ENCODE measurements around the gene TRABD.
"Not testable (repeated sequence)": the region's sequence is repeated elsewhere in the genome, so short reads cannot be mapped to it uniquely, and the experiment has no call there.

Gene TRABD

DNA sequence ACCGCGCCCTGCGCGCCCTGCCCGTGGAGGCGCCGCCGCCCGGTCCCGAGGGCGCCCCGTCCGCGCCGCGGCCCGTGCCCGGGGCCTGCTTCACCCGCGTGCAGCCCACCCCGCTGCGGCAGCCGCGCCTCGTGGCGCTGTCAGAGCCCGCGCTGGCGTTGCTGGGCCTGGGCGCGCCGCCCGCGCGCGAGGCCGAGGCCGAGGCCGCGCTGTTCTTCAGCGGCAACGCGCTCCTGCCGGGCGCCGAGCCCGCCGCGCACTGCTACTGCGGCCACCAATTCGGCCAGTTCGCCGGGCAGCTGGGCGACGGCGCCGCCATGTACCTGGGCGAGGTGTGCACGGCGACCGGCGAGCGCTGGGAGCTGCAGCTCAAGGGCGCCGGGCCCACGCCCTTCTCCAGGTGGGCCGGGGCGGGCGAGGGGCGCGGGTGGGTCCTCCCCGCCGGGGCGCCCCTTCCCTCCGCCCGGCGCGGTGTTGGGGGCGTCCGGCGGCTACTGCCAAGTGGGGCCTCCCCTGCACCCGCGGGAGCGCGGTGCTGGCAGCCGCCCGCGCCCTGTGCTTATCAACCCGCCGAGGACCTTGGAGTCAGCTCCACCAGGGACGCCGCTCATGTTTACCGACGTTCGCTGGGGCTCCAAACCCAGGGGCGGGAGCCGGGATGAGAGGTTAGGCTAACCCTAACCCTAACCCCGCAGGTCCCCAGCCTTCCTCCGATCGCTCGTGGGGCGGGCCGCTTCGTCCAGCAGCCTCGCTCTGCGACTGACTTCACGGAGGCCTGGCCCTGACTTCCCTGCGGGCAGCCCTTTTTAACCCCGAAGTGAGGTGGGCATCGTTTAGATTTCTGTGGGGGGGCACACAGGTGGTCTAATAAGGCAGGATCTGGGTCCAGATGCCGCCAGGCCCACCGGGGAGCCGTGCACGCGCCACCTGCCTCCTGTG lies 15.7 kb downstream of the TRABD start:
- no peak for DNase-seq (ENCODE audit: low spot score)

DNA sequence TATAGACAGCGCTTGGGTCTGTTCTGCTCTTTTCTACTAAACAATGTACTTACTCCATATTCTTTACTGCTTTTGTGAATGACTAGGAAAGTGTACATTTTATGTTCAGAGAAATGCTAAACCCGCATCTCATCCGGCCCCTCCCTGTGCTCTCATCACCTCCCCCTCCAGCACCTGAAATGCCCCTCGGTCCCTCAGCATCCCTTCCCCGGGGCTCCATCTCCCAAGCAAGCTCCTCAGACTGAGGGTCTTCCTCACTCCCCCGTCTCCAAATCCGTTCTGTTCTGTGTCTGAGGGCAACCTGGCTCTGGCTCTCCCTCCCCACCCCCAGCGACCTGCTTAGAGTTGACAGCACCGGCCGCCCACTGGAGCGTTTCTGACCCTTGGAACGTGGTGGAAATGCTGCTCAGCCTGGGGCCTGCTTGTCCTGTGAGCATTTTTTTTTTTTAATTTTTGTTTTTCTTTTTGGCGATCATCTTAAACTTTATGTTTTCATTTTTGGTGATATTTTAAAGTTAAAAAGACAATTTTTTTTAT lies 16.5 kb downstream of the TRABD start:
- no peak for DNase-seq (ENCODE audit: low spot score)

DNA sequence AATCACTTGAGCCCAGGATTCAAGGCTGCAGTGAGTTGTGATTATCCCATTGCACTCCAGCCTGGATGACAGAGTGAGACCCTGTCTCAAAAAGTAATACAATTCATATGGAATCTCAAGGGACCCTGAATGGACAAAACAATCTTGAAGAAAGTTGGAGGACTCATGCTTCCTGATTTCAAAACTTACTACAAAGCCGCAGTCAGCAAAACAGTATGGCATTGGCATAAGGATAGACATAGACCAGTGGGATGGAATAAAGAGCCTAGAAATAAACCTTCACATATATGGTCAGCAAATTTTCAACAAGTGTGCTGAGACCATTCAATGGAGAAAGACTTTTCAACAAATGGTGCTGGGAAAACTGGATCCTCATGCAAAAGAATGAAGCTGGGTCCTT lies 17.6 kb downstream of the TRABD start:
- DNase-seq (ENCODE audit: low spot score), result no peak

DNA sequence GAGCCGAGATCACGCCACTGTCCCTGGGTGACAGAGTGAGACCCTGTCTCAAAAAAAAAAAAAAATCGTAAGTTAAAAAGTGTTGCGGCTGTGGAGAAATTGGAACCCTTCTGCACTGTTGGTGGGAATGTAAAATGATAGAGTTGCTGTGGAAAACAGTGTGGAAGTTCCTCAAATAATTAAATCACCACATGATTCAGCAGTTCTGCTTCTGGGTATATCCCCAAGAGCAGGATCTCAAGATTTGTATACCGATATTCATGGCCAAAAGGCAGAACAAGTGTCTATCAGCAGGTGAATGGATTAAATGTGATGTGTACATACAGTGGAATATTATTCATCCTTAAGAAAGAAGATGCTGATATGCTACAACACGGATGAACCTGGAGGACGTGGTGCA lies 18.9 kb downstream of the TRABD start:
- DNase-seq (ENCODE audit: low spot score), result no peak

DNA sequence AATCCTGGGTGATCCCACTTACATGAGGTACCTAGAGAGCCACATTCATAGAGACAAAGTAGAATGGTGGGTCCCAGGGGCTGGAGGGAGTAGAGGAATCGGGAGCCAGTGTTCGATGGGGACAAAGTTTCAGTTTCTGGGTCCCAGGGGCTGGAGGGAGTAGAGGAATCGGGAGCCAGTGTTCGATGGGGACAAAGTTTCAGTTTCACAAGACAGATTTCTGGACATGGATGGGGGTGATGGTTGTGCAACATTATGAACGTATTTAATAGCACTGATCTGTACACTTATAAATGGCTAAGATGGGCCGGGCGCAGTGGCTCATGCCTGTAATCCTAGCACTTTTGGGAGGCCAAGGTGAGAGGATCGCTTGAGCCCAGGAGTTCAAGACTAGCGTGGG lies 19.3 kb downstream of the TRABD start:
- not testable (repeated sequence) for DNase-seq (ENCODE audit: low spot score)

DNA sequence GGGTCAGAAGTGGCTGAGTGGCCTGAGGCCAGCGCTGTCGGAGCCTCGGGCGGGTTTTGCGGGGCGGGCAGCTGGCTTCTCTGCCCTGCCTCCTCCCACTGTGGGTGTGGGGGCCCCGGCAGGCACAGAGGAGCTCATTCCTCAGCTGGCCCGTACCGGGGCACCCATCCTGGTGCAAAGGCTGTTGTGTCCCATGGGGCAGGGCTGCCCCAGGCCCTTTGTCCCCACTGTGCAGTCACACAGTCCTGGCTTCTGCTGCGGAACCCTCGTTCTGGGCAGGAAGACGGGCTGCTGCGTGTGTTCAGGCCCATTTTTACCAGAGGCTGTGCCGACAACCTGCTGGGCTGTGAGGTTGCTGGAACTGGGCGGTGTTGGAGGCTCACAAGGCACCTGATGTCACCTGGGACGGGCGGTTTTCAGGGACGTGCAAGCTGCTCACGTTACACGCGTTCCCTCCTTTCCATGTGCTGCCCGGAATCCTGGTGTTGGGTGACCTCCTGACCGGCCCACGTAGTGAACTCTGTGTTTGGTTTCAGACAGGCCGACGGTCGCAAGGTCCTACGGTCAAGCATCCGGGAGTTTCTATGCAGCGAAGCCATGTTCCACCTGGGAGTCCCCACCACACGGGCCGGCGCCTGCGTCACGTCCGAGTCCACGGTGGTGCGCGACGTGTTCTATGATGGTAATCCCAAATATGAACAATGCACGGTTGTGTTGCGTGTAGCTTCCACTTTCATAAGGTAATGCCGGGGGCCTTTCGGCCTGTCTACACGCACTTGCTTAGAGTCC lies 20.3 kb downstream of the TRABD start:
- DNase-seq (ENCODE audit: low spot score), result no peak

DNA sequence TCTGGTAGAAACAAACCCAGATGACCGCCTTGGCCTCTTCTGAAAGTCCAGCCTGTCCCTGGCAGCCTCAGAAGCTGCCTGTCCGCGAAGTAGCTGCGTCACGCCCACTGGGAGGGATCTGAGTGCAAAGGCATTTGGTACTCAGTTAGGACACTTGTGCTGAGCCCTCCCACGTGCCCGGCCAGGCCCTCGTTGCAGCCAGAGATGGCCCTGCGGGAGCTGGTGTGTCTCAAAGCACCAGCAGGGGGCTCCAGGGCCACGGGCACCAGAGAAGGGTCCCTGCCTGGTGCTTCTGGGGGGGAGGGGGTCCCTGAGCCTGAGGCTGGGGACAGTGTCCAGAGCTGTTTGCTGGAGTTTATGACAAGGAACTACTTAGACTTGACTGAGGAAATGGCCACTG lies 20.9 kb downstream of the TRABD start:
- no peak for DNase-seq (ENCODE audit: low spot score)

DNA sequence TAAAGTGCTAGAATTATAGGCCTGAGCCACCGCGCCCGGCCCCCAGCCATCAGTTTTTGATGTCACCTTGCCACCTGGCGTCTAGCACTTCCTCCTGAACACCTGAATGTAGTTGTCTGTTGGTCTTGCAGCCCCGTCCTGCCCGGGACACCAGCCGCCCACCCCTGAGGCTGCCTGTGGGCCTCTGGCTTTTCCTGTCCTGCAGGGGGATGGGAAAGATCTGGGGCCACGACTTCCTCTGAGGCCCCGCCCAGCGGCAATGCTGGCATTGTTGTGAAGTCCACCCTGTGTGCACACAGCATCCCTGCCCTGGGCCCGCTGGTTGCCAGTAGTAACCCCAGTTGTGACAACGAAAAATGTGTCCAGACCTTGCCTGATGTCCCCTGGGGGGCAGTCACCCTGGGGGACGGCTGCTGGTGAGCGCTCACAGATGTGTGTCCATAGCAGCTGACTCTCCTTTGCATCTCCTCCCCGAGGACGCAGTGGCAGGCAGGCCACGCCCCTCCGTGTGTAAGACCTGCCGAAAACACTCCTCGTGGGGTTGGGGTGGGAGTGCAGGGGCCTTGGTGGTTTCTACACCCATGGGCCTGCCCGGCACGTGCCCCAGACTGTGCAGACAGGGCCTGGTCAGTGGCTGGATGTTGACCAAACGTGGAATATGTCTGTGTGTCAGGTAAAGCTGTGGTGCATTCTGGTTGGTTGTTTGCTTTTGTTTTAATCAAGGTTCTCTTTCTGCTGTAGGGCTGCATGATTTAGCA lies 21.8 kb downstream of the TRABD start:
- no peak for DNase-seq (ENCODE audit: low spot score)

DNA sequence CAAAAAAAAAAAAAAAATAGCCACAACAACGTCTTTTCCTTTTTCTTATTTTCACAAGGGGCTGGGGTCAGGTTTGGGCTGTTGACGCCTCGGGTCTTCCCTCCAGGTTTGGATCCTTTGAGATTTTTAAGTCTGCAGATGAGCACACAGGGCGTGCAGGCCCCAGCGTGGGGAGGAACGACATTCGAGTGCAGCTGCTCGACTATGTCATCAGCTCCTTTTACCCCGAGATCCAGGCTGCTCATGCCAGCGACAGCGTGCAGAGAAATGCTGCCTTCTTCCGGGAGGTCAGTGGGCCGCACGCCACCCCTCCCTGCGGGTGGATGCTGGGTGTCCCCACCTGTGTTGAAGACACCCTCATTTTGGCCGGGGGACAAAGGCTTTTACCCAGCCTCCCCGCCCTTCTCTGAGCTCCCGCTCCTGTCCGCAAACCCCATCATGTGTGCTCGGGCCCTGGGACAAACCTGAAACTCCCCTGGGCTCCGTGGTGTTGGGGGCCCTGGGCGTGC lies 22.8 kb downstream of the TRABD start:
- DNase-seq (ENCODE audit: low spot score), result no peak

DNA sequence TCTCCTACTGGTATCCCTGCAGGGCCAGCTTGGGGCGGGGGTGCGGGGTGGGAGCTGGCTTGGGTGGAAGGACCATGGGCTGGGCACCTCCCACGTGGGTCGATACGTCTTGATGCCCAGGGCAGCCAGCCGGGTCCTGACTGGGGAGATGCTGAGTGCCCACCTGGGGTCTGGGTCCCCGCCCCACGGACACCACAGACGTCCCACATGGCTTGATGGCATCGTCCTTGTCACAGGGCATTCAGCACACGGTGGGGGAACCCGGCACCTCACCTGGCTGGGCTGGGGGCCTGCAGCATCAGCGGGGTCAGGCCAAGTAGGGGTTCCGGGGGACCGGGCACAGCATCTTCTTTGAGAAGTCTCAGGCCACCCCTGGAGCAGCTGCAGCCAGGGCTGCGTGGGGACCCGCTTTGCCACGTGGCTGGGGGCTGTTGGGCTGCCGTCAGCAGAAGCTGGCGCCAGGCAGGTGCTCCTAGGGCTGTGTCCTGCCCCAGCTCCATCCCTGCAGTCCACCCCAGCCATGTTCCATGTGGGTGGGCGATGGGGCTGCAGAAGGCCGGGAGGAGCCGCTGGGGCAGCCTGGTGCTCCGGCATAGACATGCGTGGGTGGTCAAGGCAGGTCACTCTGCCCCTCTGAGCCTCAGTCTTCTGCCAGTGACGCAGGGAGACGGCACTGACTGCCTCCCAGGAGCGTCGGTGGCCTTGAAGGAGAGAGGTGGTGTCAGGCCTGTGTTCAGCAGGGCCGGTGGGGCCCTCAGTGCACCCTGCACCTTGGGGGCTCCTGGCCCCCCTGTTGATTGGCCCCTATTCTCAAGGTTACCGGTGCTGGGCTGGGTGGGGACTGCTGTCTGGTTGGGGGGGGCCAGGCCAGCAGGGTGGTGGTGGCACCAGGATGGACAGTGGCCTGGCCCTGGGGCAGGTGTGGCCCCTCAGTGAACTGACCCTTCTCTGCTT lies 23.5 kb downstream of the TRABD start:
- DNase-seq (ENCODE audit: low spot score), result no peak

DNA sequence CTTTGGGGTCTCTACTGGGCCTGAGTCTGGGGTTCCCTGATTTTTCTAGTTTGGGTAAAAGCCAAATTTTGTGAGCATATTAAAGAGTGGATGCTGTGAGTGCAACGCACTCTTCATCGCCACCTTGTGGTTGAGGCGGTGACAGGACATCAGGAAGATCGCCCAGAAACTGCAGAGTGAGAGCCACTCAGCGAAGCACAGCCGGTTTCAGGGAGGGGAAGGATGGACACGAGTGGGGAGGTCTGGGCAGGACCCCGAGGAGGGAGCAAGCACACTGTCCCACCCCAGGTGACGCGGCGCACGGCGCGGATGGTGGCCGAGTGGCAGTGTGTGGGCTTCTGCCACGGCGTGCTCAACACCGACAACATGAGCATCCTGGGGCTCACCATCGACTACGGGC lies 24.2 kb downstream of the TRABD start:
- peak; percentile 54 for DNase-seq (ENCODE audit: low spot score)

DNA sequence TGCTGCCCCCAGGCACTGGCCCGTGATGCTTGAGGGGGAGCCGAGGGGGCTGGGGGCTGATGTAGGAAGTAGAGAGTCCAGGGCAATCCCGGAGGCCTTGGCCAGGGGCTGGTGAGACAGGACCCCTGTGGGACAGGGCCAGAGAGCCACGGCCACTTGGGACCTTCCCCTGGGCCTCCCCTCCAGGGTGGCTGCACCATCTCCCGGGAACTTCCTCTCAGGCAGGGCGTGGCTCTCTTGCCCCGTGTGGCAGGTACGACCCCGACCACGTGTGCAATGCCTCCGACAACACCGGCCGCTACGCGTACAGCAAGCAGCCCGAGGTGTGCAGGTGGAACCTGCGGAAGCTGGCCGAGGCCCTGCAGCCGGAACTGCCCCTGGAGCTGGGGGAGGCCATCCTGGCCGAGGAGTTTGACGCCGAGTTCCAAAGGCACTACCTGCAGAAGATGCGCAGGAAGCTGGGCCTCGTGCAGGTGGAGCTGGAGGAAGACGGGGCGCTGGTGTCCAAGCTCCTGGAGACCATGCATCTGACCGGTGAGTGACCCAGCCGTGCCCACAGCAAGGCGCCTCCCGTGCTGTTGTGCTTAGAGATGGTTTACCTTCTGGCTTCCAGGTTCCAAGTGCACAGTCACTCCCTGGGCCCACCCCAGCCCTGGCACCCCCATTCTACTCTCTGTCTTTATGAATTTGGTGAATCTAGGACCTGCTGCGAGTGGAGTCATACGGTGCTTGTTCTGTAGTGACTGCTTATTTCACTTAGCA lies 24.8 kb downstream of the TRABD start:
- no peak for DNase-seq (ENCODE audit: low spot score)

DNA sequence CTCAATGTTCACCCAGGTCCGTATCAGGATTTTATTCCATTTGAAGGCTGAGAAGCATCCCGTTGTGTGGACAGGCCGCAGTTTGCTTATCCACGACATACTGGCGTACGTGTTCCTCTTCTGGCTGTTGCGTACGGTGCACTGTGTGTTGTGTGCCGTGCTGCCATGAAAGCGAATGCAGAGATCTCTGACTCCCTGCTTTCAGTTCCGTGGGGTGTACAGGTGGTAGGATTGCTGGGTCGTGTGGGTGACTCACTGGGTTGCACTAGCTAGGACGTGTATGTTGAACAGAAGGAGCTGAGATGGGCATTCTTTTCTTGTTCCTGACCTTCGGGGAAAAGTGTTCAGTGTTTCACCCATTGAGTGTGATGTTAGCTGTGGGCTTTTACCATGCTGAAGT lies 25.4 kb downstream of the TRABD start:
- no peak for DNase-seq (ENCODE audit: low spot score)

DNA sequence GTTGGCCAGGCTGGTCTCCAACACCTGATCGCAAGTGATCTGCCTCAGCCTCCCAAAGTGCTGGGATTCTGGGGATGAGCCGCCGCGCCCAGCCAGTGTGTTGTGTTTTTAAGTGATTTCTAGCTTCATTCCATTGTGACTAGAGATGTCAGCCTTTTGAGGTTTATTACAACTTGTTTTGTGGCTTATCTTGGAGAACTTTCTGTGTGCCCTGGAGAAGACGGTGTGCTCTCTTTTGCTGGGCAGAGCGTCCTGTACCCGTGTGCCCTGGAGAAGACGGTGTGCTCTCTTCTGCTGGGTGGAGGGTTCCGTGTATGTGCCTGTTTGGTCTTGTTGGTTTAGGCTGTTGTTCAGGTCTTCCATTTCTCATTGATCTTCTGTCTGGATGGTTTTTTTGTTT lies 27.6 kb downstream of the TRABD start:
- no peak for DNase-seq (ENCODE audit: low spot score)

DNA sequence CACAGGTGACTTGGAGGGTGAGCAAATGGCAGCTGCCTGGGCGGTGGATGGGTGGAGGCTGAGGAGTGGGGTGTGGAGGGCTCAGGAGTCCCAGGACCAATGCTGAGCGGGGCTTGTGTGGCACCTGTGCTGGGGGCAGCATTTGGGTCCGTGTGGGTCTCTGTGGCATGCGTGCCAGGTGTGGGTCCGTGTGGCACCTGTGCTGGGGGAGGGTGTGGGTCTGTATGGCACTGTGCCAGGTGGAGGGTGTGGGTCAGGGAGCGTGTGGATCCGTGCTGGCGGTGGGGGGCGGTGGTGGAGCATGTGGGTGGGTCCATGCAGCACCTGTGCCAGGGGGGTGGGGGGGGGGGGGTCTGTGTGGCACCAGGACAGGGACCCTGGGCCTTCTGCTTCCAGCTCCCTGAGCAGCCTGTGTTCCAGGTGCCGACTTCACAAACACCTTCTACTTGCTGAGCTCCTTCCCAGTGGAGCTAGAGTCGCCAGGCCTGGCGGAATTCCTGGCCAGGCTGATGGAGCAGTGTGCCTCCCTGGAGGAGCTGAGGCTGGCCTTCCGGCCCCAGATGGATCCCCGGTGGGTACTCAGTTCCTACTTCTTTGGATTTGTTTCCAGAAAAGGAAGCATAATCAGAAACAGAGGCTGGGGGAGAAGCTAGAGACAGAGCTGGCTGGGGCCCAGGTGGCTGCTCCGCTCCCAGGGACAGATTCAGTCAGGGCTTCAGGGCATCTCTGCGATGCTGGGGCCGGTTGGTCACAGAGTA lies 29.8 kb downstream of the TRABD start:
- no peak for DNase-seq (ENCODE audit: low spot score)

DNA sequence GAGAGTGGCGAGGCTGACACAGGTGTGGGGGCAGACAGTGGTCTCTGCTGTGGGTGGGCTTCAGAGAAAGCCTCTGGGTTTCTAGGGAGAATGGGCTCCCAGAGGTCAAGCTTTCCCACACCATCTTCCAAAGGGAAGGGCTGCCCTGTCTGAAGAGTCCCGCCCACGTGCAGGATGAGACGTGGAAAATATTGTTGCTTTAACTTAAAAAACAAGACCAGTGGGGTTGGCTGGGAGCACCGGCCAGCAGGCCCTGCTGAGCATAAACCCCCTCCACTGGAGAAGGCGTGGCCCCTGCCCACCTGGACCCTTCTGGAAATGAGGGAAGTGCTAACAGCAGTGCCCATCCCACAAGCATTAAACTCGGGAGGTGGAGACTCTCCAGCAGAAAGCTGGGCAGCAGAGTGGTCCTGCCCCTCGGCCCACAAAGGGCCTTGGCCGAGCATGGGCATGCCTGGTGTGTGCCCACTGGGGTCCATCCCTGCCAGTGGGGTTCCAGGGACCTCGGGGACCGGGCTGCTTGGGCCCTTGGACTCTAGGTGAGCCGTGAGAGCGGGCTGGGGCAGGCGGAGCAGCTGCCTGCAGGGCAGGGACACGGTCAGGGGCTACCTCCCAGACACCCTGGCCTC lies 30.5 kb downstream of the TRABD start:
- DNase-seq (ENCODE audit: low spot score), result no peak

DNA sequence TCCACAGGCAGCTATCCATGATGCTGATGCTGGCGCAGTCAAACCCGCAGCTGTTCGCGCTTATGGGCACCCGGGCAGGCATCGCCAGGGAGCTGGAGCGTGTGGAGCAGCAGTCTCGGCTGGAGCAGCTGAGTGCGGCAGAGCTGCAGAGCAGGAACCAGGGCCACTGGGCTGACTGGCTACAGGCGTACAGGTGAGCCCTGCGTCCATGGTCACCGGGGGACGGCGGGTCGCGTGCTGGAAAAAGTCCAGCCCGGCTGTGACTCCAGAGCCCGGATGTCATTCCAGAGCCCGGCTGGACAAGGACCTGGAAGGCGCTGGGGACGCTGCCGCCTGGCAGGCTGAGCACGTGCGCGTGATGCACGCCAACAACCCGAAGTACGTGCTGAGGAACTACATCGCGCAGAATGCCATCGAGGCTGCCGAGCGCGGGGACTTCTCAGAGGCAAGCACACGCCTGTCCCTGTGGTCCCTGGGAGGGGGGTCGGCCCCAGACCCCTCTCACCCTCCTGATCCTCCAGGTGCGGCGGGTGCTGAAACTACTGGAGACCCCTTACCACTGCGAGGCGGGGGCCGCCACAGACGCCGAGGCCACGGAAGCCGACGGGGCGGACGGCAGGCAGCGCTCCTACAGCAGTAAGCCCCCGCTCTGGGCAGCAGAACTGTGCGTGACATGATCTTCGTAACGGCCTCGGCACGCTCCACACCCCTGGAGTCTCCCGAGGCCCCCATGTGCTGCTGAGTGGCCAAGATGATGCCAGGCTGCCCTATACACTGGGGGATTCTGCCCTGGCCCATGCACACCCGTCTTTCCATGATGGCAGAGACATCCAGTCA lies 31.2 kb downstream of the TRABD start:
- no peak for DNase-seq (ENCODE audit: low spot score)

Measured in globus pallidus (tissue), 1 donor.